Activated CD8-positive, alpha-beta memory T cell treated with anti-CD3 and anti-CD28 coated beads, Interleukin-2, amount 50 U/mL, for 48 hours (primary cell): ENCODE data around the gene TTC33.
"Not testable (repeated sequence)": the region's sequence is repeated elsewhere in the genome, so short reads cannot be mapped to it uniquely, and the experiment has no call there.

ENCODE experiments used
- DNase-seq: peaks from one replicate; pipeline ENCODE4 v3.0.0-alpha.2; 2020

The TTC33 gene

DNA sequence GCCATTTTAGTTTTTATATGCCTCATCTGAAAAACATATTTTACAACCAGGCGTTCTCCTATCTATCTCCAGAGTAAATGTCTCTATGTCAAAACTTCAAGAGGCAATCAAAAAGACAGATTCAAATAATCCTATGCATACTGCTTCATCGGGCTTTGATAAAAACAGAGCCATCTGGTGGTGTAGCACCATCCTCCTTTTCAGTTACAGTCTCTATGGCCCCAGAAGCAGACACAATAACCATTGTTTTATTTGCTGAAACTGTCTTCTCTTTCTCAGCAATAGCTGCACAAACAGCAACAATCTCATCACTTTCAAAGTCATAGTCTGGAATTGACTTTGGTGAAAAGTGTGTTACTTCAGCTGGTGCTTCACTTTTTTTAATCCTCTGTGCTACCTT is 39.8 kb downstream of the TTC33 start:
- DNase-seq, result no peak

- no peak for DNase-seq
These were observed 41.8 kb downstream of the TTC33 start for GRCh38 chr5:40714001-40714400.

- not testable (repeated sequence) for DNase-seq
These were observed 45.2 kb downstream of the TTC33 start for GRCh38 chr5:40710575-40710974.

- DNase-seq, result not testable (repeated sequence)
These were observed 50.3 kb downstream of the TTC33 start for GRCh38 chr5:40705484-40705883.

DNA sequence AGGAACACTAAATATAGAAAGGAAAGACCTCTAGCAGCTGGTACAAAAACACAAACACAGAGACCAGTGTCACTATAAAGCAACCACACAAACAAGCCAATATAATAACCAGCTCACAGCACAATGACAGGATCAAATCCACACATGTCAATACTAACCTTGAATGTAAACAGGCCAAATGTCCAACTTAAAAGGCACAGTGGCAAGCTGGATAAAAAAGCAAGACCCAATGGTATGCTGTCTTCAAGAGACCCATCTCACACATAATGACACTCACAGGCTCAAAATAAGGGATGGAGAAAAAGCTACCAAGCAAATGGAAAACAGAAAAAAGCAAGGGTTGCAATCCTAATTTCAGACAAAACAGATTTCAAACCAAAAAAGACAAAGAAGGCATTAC is 53.7 kb downstream of the TTC33 start:
- DNase-seq, result not testable (repeated sequence)

GRCh38 chr5:40700116-40700782 is 55.5 kb downstream of the TTC33 start:
- DNase-seq, result no peak

GRCh38 chr5:40694433-40694832 is 61.3 kb downstream of the TTC33 start:
- no peak for DNase-seq

DNA sequence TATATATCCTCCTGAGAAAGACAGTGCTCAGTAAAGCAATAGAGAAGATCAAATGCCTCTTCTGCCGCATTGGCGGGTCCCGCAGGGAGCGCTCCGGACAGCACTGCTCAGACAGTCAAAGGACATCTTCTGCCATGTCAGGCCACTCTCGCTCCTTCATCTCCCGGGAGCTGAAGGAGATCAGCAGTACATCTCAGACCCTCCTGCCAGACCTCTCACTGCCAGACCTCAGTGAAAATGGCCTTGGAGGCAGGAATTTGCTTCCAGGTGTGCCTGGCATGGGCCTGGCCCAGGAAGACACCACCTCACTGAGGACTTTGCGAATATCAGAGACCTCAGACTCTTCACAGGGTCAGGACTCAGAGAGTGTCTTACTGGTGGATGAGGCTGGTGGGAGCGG is 63.9 kb downstream of the TTC33 start:
- no peak for DNase-seq

DNA sequence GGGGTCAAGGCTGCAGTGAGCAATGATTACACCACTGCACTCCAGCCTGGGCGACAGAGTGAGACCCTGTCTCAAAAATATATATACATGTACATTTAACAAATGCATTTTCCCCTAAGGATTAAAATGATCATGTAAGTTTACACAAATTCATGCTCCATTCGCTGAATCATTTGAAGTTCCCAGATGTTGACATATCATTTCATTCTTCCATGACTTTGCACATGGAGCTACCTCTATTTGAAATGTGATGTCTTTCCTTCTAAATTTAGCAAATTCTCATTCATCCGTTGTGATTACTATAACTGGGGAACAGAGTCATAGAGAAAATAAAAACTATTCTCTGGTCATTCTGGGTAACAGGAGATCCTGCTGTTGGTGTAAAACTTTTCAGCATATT is 65.5 kb downstream of the TTC33 start:
- DNase-seq, result no peak

DNA sequence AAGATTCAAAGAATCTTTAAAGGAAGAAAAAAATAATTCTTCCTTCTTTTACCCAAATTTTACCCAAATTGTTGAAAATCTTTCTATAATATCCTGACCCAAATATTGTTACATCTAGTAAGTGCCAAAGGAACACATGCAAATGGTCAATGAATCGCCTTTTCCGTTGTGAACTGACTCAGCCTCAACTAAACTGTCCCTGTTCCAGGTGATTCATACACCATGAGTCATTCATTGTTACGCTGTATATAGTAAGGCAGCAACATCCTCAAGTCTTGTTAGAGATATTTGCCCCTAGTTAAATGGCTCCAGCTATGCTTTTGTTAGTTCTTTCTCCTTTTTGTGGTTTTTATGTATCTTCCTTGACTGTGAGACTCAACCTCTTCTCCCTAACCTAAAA is 66.3 kb downstream of the TTC33 start:
- no peak for DNase-seq

DNA sequence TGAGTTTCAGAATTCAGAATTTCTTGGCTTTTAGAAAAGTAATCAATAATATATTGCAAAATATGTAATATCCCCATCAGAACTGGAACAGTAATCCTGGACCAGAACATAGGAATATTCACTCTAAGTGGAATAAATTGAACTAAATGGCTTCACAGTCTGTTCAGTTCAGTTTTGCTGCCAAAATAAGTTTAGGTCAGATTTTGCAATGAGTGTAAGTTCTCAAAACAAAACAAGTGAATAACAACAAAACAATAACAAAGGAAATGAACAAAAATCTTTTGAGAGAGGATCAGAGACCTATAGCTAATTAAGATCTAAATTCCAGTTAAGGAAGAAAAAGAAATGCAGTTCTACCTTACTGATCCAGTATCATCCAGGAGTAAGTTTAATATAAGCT is 66.8 kb downstream of the TTC33 start:
- DNase-seq, result no peak

- DNase-seq, result peak; percentile 88
These were observed 67.5 kb downstream of the TTC33 start for GRCh38 chr5:40688127-40688761.

GRCh38 chr5:40687321-40687720 is 68.4 kb downstream of the TTC33 start:
- no peak for DNase-seq

- DNase-seq, result no peak
These were observed 69.7 kb downstream of the TTC33 start for GRCh38 chr5:40685976-40686486.

DNA sequence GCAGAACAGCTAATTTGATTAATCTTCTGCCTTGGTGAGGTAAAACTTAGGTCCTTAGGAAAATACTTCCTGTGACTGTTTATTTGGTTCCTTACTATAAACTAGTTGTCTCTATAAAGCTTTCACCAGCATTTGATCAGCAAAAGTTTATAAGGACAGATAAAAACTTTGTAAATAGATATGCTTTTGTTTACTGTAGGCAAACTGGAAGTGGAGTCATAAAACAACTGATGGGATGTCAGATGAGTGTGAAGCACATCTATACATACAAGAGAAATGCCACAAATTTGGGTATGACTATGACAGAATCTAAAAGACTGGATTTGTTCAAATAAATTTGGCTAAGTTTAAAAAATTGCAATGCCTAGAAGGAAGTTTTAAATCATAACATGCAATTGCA is 70.6 kb downstream of the TTC33 start:
- DNase-seq, result no peak

GRCh38 chr5:40683305-40683704 is 72.5 kb downstream of the TTC33 start:
- DNase-seq, result no peak

DNA sequence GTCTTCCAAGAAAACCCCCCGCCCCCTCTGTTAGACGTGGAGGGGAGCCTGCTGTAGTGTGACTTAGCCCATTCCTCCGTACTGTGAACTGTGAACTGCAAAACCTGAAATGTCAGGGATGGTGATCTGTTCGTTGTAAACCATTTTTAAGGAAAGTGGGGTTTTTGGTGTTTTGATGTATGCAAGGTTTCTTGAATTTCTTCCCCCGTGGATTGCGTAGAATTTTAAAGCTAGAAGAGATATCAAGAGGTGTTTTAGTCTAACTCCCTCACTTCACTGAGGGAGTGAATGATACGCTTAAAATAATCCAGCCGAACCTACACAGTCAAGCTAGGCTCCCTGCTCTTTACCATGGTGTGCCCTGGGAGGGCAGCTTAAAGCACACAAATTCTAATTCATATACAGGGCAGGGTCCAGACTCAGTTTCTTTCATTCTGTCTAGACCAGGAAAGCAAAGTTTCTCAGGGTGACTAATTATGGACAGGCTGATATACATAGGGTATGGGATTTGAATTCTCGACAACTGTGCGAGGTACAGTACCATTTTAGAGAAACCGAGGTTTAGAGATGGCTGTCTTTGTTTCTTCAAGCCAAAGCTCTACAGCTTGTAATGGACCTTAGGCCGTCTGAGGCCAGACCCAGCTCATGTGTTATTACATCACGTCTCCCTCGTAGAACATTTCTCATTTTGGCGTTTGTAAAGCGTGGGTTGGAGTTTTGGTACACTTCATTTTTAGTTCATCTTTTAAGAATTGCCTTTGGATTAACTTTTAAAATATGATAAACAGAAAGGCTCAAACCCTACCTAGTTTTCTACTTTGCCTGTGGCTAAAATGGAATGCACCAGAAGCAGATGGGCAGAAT is 73.4 kb downstream of the TTC33 start:
- DNase-seq, result no peak

DNA sequence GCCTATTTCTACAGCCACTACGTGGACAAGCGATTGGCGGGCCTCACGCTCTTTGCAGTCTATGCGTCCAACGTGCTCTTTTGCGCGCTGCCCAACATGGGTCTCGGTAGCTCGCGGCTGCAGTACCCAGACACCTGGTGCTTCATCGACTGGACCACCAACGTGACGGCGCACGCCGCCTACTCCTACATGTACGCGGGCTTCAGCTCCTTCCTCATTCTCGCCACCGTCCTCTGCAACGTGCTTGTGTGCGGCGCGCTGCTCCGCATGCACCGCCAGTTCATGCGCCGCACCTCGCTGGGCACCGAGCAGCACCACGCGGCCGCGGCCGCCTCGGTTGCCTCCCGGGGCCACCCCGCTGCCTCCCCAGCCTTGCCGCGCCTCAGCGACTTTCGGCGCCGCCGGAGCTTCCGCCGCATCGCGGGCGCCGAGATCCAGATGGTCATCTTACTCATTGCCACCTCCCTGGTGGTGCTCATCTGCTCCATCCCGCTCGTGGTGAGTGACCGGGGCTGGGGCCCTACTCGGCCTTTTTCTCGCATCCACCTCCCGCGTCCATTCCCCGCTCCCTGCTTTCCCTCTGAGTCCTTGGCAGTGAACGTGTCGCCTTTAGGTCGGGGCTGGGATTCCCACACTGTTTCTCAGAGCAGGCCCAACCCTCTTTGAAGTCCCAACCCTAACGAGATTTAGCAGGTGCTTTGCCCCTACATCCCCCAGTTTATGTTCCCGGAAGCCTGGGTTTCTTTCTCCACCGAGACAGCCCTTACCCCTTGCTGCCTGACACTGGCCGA is 74.2 kb downstream of the TTC33 start:
- peak; percentile 77 for DNase-seq

DNA sequence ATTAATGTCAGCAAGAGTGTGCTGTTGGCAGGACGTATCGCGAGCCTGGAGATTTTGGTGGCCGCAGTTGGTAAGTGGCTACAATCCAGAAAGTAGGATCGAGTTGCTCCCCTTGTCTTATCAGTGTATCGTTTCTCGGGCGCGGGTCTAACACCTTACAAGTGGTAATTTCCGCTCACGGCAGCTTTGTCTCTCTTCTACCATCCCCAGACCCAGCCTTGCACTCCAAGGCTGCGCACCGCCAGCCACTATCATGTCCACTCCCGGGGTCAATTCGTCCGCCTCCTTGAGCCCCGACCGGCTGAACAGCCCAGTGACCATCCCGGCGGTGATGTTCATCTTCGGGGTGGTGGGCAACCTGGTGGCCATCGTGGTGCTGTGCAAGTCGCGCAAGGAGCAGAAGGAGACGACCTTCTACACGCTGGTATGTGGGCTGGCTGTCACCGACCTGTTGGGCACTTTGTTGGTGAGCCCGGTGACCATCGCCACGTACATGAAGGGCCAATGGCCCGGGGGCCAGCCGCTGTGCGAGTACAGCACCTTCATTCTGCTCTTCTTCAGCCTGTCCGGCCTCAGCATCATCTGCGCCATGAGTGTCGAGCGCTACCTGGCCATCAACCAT is 74.9 kb downstream of the TTC33 start:
- DNase-seq, result peak; percentile 75

DNA sequence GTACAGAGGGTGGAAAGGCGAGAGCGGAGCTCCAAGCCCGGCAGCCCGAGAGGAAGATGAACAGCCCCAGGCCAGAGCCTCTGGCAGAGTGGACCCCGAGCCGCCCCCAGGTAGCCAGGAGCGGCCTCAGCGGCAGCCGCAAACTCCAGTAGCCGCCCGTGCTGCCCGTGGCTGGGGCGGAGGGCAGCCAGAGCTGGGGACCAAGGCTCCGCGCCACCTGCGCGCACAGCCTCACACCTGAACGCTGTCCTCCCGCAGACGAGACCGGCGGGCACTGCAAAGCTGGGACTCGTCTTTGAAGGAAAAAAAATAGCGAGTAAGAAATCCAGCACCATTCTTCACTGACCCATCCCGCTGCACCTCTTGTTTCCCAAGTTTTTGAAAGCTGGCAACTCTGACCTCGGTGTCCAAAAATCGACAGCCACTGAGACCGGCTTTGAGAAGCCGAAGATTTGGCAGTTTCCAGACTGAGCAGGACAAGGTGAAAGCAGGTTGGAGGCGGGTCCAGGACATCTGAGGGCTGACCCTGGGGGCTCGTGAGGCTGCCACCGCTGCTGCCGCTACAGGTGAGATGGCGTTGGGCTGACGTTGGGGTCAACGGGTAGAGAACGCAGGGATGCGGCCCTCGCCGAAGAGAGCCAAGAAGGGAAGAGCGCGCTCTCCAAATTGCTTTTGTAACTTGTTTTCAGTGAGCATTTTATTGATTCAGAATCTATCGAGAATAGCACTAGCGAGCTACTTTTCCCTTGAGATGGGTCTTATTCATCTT is 75.7 kb downstream of the TTC33 start, which contains the start of gene PTGER4:
PTGER4 (plus strand) TSS at position 3 of the 769 bp plus-strand sequence. CDS start 1,079 bp downstream, outside the sequence.
- DNase-seq, result peak; percentile 74

- DNase-seq, result peak; percentile 95
These were observed 76.4 kb downstream of the TTC33 start for GRCh38 chr5:40679148-40679912.
